ENCODE measurements around the gene KCNJ8. TPM values are rescaled to one million over a fixed set of nuclear protein-coding genes. Genes with fewer than 3 reads are reported as not detected.

Gene KCNJ8
- polyA plus RNA-seq, 3 donors, result 11.5 to 32.3 (median 17.2) TPM

DNA sequence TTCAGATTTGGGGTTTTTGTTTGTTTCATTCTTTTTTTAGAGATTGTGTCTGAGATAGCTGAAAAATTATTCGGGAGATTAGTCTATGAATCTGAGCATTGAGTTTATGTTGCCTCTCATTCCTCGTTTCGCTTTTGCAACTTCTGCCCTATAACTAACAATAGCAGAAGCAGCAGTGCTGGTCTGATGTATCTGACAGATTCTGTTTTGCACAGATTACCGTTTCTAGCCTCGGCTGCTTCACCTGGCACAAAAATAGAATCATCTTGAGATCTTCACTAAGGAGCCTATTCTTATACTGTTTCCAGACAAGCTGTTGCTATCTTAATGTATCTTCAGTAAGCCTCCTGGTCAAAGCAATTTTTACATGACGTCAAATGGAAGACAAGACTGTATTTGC, 29.2 kb downstream of the KCNJ8 start:
- H3K27ac ChIP-seq (ENCODE audit: low read depth, low read length), result no peak overlapping the region
- WGBS, 3 donors, result 80 to 92% (median 84%) methylated on average over 6 of the region's 6 CpGs

DNA sequence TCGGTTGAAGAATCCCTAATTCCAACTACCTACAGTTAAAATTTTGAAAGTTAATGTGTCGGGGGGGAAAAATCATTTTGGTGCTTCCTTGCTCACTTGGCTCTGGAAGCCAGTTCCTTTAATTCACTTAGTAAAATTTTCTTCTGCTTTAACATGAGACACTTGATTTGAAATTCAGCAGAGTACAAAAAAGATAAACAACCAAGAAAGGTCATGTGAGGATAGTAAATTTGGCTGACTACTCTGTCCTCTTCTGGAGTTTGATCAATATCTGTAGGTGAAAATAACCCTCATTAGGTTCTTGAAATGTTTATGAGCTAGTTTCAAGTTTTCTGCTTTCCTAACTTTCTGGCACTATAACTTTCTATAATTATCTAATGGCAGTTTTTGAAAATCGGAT, 43.4 kb downstream of the KCNJ8 start:
- WGBS, 3 donors, result 66 to 85% (median 73%) methylated on average over 3 of the region's 3 CpGs
- no peak overlapping the region for H3K27ac ChIP-seq (ENCODE audit: low read depth, low read length)

DNA sequence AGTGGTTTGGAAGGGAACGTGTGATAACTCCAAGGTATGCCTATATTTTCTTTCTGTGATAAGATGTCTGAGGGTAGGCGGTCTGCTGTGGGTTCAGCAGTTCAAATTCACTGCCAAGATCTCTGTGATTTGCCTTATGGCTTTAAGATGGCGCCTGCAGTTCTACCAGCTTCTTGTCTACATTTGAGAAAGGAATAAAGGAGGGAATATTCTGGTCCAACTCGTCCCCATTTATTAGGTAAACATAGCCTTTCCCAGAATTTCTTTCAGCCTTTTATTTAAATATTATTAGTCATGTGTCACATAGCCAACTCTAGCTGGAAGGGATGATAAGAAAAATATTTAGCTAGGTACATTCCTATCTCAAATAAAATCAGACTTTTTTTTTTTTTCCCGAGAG, 48.8 kb downstream of the KCNJ8 start:
- H3K27ac ChIP-seq (ENCODE audit: low read depth, low read length), result no peak overlapping the region
- 66 to 80% (median 80%) methylated on average over 5 of the region's 5 CpGs for WGBS, 3 donors

DNA sequence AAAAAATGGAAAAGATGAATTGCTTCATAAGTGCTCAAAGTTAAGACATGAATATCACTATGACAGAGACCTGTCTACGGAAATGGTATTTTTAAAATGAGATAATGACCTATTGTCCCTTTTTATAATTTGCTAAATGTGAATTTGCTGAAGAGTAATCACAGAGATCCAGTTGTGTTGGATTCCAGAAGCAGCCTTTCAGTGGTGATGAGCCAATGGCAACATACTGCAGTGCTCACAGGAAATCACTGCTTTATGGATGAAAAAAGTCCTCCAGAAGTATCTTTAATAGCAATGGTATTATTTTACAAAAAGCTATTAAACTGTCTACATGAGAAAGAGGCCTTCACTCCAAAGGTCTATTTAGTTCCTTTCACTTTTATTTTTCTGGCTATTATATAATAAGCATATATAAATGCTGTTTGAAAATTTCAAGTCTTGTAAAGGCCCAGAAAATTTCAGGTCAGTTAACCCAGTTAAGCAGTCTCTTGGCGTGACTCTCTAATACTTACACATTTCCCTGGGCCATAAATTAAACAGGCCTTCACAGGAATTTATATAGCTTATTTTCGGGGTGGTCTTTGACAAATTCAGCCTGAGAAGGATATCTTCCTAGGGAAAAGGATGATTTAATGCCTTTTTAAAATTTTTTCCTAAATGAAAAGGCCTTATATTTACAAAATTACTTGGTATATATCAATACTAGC, 55.4 kb downstream of the KCNJ8 start:
- 72 to 81% (median 78%) methylated on average over 3 of the region's 3 CpGs for WGBS, 3 donors
- no peak overlapping the region for H3K27ac ChIP-seq (ENCODE audit: low read depth, low read length)

DNA sequence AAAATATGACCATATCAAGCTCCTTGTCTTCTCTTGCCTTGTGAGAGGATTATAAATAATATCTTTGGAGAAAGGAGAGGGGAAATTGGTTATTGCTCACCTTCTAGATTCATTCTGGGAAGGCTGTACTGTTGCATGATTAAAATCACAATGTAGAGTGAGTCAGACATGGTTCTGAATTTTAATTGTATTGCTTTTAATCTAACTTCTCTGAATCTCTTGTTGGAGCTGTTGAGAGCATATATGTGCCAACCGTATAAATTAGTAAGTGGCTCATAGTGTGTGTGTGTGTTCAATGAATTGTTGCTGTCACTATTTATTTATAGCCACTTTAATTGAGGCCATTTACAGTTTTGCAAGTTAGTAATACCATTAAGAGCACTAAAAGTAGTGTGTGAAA, 56.1 kb downstream of the KCNJ8 start:
- no peak overlapping the region for H3K27ac ChIP-seq (ENCODE audit: low read depth, low read length)
- WGBS, 3 donors, result 70 to 76% (median 70%) methylated on average over 1 of the region's 1 CpG

DNA sequence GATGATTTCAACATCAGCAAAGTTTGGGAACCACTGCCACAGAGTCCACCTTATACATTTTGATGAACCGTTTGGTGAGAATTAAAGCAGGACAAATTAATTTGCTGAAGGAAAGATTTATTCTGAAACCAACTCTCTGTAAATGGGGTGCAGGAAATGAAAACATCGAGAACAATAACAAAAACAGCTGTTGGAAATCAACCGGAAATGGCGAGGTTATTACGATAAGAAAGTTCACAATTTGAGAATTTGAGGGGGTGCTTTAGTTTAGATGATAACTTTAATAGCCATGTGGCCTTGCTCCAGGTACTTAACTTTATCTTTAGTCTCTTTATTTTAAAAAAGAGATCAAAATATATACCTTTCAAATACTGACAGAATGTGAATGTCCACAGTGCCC, 56.7 kb downstream of the KCNJ8 start:
- 73 to 85% (median 75%) methylated on average over 5 of the region's 5 CpGs for WGBS, 3 donors
- no peak overlapping the region for H3K27ac ChIP-seq (ENCODE audit: low read depth, low read length)

DNA sequence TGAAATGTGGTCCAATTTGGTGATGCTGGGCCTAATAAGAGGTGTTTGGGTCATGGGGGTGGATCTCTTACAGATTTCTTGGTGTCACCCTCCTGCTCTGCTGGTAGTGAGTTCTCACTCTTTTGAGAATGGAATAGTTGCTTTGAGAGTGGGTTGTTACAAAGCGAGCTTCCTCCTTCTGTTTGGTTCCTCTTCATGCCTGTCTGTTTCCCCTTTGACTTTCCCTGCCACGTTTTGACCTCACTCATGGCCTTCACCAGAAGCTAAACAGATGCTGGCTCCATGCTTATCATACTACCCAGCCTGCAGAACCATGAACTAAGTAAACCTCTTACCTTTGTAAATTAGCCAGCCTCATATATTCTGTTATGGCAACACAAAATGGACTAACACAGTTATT, 59.1 kb downstream of the KCNJ8 start:
- H3K27ac ChIP-seq (ENCODE audit: low read depth, low read length), result no peak overlapping the region
- WGBS, 3 donors, result 40 to 49% (median 49%) methylated on average over 2 of the region's 2 CpGs

Other genes with a start within 250 kb of the KCNJ8 start
- 10 to 100 TPM in 2 of 3 donors, 1 to 10 TPM in 1; 9.0 to 21.3 (median 14.1) TPM for gene SPX, start 248.4 kb downstream of the KCNJ8 start, polyA plus RNA-seq
- gene GYS2, start 169.9 kb downstream of the KCNJ8 start, polyA plus RNA-seq, result 1 to 10 TPM in 1 of 3 donors, under 1 TPM in 2; 0.05 to 1.1 (median 0.56) TPM
- gene LDHB, start 116.9 kb downstream of the KCNJ8 start, polyA plus RNA-seq, result 1,000 to 10,000 TPM in 1 of 3 donors, 100 to 1,000 TPM in 2; 360 to 1,192 (median 561) TPM
- 10 to 100 TPM in 2 of 3 donors, 1 to 10 TPM in 1; 2.4 to 17.1 (median 11.7) TPM for gene ABCC9, start 166.7 kb upstream of the KCNJ8 start, polyA plus RNA-seq